Thoracic aorta (tissue), 2 donors: ENCODE data around the gene APBA2. TPM values are rescaled to one million over a fixed set of nuclear protein-coding genes. Genes with fewer than 3 reads are reported as not detected.

Experiments used
- ATAC-seq: fragments of 150-250 bp; one replicate; pipeline ENCODE4 v1.8.0; 2017; ENCODE audit warnings: low read depth; ENCODE audit not compliant: insufficient number of reproducible peaks, low FRiP score
- DNase-seq: peaks from one replicate; pipeline ENCODE4 v3.0.0-alpha.2; 2020; ENCODE audit warnings: low spot score
- H3K27ac ChIP-seq, 2 donors: fragments of 200-600 bp; sonication (generic); 1 replicate in 1 of 2; 2 replicates in 1 of 2; pipeline ENCODE4 v1.5.1; 2016; ENCODE audit warnings: mild to moderate bottlenecking in 2 of 2, moderate library complexity in 2 of 2
- H3K27me3 ChIP-seq: fragments of 200-600 bp; sonication (generic); replicated peaks from 2 replicates; pipeline ENCODE4 v1.6.0; 2016; ENCODE audit warnings: mild to moderate bottlenecking; ENCODE audit not compliant: insufficient read depth
- H3K36me3 ChIP-seq: fragments of 200-600 bp; sonication (generic); one replicate; pipeline ENCODE4 v1.5.1; 2016
- H3K4me1 ChIP-seq, 2 donors: fragments of 200-600 bp; sonication (generic); 1 replicate in 1 of 2; 2 replicates in 1 of 2; pipeline versions ENCODE4 v1.5.1 to v1.6.0; 2016; ENCODE audit warnings: low read depth in 2 of 2, mild to moderate bottlenecking in 1 of 2; ENCODE audit not compliant: control insufficient read depth in 1 of 2
- H3K4me3 ChIP-seq: fragments of 200-600 bp; sonication (generic); 2 replicates; pipeline ENCODE4 v1.5.1; 2016; ENCODE audit warnings: mild to moderate bottlenecking
- H3K9me3 ChIP-seq: fragments of 200-600 bp; sonication (generic); 2 replicates; pipeline ENCODE4 v1.5.1; 2016
- CTCF ChIP-seq: fragments of 200-600 bp; sonication (generic); IDR thresholded peaks from one replicate; pipeline ENCODE4 v1.5.1; 2019; ENCODE audit warnings: antibody characterized with exemption
- total RNA-seq, 2 donors: library from RNA; depleted of rRNA; stranded (reverse); fragments of >200 nt; gene quantifications; one replicate each; pipeline versions ENCODE4 v1.1.0 to v1.2.3, GENCODE V29; 2016

Gene APBA2
- total RNA-seq, 2 donors from 2014 or later, result 4.9 to 5.6 TPM

- no peak for ATAC-seq
- no peak for DNase-seq
- no peaks in the 10 kb centered on the region for H3K27me3 ChIP-seq
- no peak overlapping the region for H3K27ac ChIP-seq
- H3K4me3 ChIP-seq, result no peak overlapping the region
- H3K9me3 ChIP-seq, result no peaks in the 10 kb centered on the region
- H3K4me1 ChIP-seq, result no peaks in the 10 kb centered on the region
- H3K36me3 ChIP-seq, result no peaks in the 10 kb centered on the region
- no peak for TF ChIP-seq CTCF
These were observed 62.3 kb downstream of the APBA2 start for GRCh38 chr15:28948036-28948435.

- no peak for ATAC-seq
- TF ChIP-seq CTCF, result no peak
These were observed 65.1 kb downstream of the APBA2 start for GRCh38 chr15:28950916-28951315.

GRCh38 chr15:28952666-28953491 is 67.1 kb downstream of the APBA2 start:
- no peaks in the 10 kb centered on the region for H3K27me3 ChIP-seq
- TF ChIP-seq CTCF, result no peak
- H3K27ac ChIP-seq, result no peak overlapping the region
- no peaks in the 10 kb centered on the region for H3K36me3 ChIP-seq
- no peak for DNase-seq
- no peaks in the 10 kb centered on the region for H3K4me1 ChIP-seq
- ATAC-seq, result no peak
- H3K9me3 ChIP-seq, result no peaks in the 10 kb centered on the region
- no peak overlapping the region for H3K4me3 ChIP-seq

More at GRCh38 chr15:28950916-28951315, 65.1 kb downstream of the APBA2 start:
- Histone ChIP-seq H3K4me1 (no peaks in the 10 kb centered on the region), H3K27me3 (no peaks in the 10 kb centered on the region), H3K36me3 (no peaks in the 10 kb centered on the region), H3K9me3 (no peaks in the 10 kb centered on the region), H3K27ac (no peak overlapping the region), H3K4me3 (no peak overlapping the region)
- no peak for DNase-seq

GRCh38 chr15:28953573-28954195 is 67.9 kb downstream of the APBA2 start:
- H3K36me3 ChIP-seq, result no peaks in the 10 kb centered on the region
- no peak for DNase-seq
- H3K4me1 ChIP-seq, result no peaks in the 10 kb centered on the region
- H3K4me3 ChIP-seq, result no peak overlapping the region
- no peaks in the 10 kb centered on the region for H3K27me3 ChIP-seq
- H3K9me3 ChIP-seq, result no peaks in the 10 kb centered on the region
- H3K27ac ChIP-seq, result no peak overlapping the region
- ATAC-seq, result no peak
- TF ChIP-seq CTCF, result no peak

- no peak for DNase-seq
- no peak for ATAC-seq
- Histone ChIP-seq H3K36me3 (no peaks in the 10 kb centered on the region), H3K4me1 (no peaks in the 10 kb centered on the region), H3K27me3 (no peaks in the 10 kb centered on the region), H3K9me3 (no peaks in the 10 kb centered on the region), H3K27ac (no peak overlapping the region), H3K4me3 (no peak overlapping the region)
- TF ChIP-seq CTCF, result no peak
These were observed 68.8 kb downstream of the APBA2 start for GRCh38 chr15:28954466-28955159.
